Type B pancreatic cell (in vitro differentiated cells): Measurements from ENCODE around the gene NFIX. TPM values are rescaled to one million over a fixed set of nuclear protein-coding genes. Genes with fewer than 3 reads are reported as not detected.

ENCODE experiments used
- DNase-seq: peaks from one replicate; pipeline ENCODE4 v3.0.0; 2021; ENCODE audit warnings: mixed read lengths; ENCODE audit not compliant: unreplicated experiment; ENCODE audit errors: extremely low spot score
- H3K27ac Mint-ChIP-seq: 2 replicates; pipeline ENCODE4 v1.8.0; 2021; ENCODE audit warnings: mild to moderate bottlenecking, mixed read lengths
- H3K27me3 Mint-ChIP-seq: 2 replicates; pipeline ENCODE4 v1.8.0; 2021; ENCODE audit warnings: mixed read lengths
- H3K36me3 Mint-ChIP-seq: 2 replicates; pipeline ENCODE4 v1.8.0; 2021; ENCODE audit warnings: mixed read lengths
- H3K4me1 Mint-ChIP-seq: one replicate; pipeline ENCODE4 v1.8.0; 2021; ENCODE audit warnings: mixed read lengths; ENCODE audit not compliant: unreplicated experiment
- H3K4me3 Mint-ChIP-seq: 2 replicates; pipeline ENCODE4 v1.8.0; 2021; ENCODE audit warnings: mild to moderate bottlenecking, mixed read lengths
- H3K9me3 Mint-ChIP-seq: 2 replicates; pipeline ENCODE4 v1.8.0; 2021; ENCODE audit warnings: mixed read lengths
- total RNA-seq: library from RNA; stranded (reverse); gene quantifications from 2 replicates; pipeline ENCODE4 v1.2.1, GENCODE V29; 2021; ENCODE audit warnings: low replicate concordance
- TF ChIP-seq, protein P1 (sequence below): fragments of 200-600 bp; sonication (generic); conservative IDR thresholded peaks from 2 replicates; pipeline ENCODE4 v1.5.0; 2021; ENCODE audit warnings: antibody characterized with exemption, mild to moderate bottlenecking

NFIX gene
- total RNA-seq, 1 donor from 2014 or later = 12.4 TPM

DNA sequence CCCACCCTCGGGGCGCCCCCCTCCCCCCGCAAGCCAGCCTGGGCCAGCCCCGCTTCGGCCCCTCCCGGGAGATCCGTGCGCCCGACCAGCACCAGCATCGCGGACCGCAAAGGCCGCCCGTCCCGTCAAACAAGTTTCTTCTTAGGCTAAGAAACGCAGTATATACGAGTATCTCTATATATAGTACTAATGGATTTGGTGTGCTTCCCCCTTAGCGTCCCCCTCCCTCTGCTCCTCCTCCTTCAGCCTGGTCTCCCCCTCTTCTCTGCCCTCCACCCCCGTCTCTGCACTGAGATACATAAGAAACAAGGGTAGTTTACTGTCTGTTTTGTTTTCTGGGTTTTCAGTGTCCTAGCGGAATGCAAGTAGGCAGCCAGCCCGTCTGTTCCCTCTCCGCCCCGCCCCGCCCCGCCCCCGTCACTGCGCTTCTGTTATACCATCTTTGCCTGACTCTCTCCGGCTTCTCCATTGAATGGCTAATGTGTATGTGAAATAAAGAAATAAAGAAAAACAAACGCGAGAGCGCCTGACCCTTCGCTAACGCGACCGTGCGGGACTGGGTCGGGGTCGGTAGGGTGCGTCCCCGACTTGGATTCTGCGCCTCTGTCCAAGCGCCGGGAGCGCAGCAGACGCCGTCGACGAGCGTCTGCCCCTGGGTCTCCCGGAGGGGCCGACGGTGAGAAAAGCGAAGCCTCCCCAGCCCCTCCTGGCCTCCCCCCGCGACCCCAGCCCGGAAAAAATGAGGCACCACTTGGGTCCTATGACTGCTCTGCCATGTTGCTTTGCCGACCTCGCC is 103.2 kb downstream of the NFIX start:
- Mint-ChIP-seq H3K9me3 (no peaks in the 10 kb centered on the region), H3K4me3 (peak overlapping the region; percentile 62), H3K27me3 (peaks cover 73% of the 10 kb centered on the region), H3K27ac (no peak overlapping the region), H3K4me1 (peaks cover 13% of the 10 kb centered on the region), H3K36me3 (no peaks in the 10 kb centered on the region)
- no peak for DNase-seq
- TF ChIP-seq, protein P1, sequence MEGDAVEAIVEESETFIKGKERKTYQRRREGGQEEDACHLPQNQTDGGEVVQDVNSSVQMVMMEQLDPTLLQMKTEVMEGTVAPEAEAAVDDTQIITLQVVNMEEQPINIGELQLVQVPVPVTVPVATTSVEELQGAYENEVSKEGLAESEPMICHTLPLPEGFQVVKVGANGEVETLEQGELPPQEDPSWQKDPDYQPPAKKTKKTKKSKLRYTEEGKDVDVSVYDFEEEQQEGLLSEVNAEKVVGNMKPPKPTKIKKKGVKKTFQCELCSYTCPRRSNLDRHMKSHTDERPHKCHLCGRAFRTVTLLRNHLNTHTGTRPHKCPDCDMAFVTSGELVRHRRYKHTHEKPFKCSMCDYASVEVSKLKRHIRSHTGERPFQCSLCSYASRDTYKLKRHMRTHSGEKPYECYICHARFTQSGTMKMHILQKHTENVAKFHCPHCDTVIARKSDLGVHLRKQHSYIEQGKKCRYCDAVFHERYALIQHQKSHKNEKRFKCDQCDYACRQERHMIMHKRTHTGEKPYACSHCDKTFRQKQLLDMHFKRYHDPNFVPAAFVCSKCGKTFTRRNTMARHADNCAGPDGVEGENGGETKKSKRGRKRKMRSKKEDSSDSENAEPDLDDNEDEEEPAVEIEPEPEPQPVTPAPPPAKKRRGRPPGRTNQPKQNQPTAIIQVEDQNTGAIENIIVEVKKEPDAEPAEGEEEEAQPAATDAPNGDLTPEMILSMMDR = no peak

DNA sequence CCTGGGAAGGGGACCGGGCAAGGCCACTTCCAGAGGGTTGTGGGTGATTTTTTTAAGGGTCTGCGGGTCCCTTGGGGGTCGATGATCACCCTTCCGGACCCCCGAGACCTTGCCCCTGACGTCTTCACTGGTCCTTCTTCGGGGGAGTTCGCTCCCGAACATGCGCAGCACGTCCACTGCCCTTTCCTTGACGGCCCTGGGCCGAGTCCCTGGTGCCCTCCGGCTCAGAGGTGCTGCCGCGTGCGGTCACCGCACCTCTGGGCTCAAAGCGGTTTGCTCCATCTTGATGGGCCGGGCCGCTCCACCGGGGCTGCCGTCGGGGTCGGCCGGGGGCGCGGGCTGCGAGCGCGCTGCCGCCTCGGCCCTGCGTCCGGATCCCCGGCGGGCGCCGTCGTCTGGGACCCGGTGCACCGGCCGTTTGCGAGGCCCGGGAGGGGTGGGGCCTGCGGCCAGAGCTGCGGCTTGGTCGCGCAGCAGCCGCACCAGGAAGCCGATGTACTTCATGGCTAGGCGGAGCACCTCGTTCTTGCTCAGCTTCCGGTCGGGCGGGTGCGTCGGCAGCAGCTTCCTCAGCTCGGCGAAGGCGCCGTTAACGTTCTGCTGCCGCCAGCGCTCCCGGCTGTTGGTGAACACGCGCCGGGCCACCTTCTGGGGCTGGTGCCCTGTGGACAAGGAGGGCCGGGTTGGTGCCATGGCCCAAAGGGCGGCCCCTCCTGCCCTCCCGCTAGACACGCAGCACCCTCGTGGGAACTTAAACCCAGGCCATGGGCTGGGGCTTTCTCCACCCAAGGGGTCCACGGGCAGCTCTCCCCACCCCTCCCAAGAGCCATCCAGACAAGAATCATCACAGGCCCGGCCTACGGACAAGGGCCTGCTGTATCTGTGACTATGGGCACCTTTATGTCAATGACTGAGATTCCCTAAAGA is 104.1 kb downstream of the NFIX start:
- no peaks in the 10 kb centered on the region for H3K9me3 Mint-ChIP-seq
- H3K4me3 Mint-ChIP-seq = peak overlapping the region; percentile 62
- no peak overlapping the region for H3K27ac Mint-ChIP-seq
- peaks cover 67% of the 10 kb centered on the region for H3K27me3 Mint-ChIP-seq
- TF ChIP-seq, protein P1 = no peak
- no peak for DNase-seq
- H3K36me3 Mint-ChIP-seq = no peaks in the 10 kb centered on the region
- H3K4me1 Mint-ChIP-seq = peaks cover 13% of the 10 kb centered on the region

DNA sequence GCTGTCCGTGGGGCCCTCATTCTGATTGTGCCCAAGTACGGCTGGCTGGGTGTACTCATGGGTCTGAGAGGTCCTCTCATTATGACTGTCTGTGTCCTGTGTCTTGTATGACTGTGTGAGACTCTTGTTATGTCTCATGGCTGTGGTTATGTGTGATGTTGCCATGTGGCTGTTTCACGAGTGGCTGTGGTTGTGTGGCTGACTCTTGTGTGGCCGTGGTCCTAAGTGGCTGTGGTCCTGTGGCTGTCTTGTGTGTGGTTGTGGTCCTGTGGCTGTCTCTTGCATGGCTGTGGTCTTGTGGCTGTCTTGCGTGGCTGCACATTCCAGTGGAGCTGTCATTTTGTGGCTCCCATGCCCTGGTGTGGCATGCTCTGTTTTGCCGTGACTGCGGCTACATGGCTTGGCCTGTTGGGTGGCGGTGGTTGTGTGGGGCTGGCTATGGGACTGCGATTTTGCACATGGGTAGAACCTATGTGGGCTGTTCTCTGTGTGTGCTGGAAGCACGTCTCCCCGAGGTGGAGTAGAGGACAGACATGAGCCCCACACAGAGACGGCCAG is 104.8 kb downstream of the NFIX start:
- TF ChIP-seq, protein P1 = no peak
- Mint-ChIP-seq H3K4me3 (peak overlapping the region; percentile 62), H3K4me1 (peaks cover 13% of the 10 kb centered on the region), H3K36me3 (no peaks in the 10 kb centered on the region), H3K27me3 (peaks cover 61% of the 10 kb centered on the region), H3K27ac (peak overlapping the region; percentile 77), H3K9me3 (no peaks in the 10 kb centered on the region)
- no peak for DNase-seq

DNA sequence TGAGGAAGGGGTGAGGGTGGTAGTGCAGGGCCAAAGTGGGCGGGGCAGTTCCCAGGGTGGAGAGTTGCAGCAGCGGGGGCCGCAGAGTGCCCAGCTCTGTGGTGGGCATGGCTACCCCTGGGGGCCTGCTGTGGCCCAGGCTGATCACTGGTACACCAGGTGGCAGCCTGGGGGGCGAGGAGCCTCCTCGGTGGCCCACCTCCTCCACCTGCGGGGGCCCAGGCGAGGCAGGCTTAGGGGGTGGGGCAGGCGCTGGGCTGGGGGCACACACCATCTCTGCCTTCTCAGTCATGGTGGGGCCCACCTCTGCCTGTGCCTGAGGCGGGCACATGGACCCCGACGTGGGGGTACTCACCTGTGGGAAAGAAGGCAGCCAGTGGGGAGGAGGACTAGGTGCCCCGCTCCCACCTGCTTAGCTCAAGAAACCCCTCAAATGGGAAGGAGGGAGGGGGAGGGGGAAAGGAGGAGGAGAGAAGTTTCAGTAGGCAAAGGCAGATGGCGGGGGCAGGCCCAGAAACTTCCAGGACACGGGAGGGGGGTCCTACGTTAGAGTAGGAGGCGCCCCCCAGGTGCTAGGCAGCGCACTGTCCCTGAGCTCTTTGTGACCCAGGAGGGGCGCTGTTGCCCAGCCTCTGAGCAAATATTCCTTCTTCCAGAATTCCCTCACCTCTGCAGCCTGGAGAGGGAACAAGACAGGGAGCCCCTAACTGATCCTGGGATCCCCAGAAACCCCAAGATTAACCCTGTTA is 105.7 kb downstream of the NFIX start:
- TF ChIP-seq, protein P1 = peak; percentile 15
- H3K4me3 Mint-ChIP-seq = peak overlapping the region; percentile 14
- no peaks in the 10 kb centered on the region for H3K36me3 Mint-ChIP-seq
- DNase-seq = no peak
- H3K9me3 Mint-ChIP-seq = no peaks in the 10 kb centered on the region
- H3K27ac Mint-ChIP-seq = no peak overlapping the region
- peaks cover 11% of the 10 kb centered on the region for H3K4me1 Mint-ChIP-seq
- peaks cover 56% of the 10 kb centered on the region for H3K27me3 Mint-ChIP-seq
